Nephron progenitor cell (in vitro differentiated cells): ENCODE measurements around the gene LLCFC1.

Source experiments
- DNase-seq: peaks from one replicate; pipeline ENCODE4 v3.0.0; 2021
- H3K27ac Mint-ChIP-seq: 2 replicates; pipeline ENCODE4 v1.8.0; 2021; ENCODE audit warnings: mild to moderate bottlenecking, moderate library complexity, mixed read lengths
- H3K27me3 Mint-ChIP-seq: 2 replicates; pipeline ENCODE4 v1.8.0; 2021; ENCODE audit warnings: mild to moderate bottlenecking, low read depth, mixed read lengths; ENCODE audit not compliant: poor library complexity
- H3K36me3 Mint-ChIP-seq: 2 replicates; pipeline ENCODE4 v1.8.0; 2021; ENCODE audit warnings: low read depth, mixed read lengths
- H3K4me1 Mint-ChIP-seq: 2 replicates; pipeline ENCODE4 v1.8.0; 2021; ENCODE audit warnings: mixed read lengths
- H3K4me3 Mint-ChIP-seq: 2 replicates; pipeline ENCODE4 v1.8.0; 2021; ENCODE audit warnings: mild to moderate bottlenecking, moderate library complexity, mixed read lengths
- H3K9me3 Mint-ChIP-seq: 2 replicates; pipeline ENCODE4 v1.8.0; 2021; ENCODE audit warnings: mild to moderate bottlenecking, moderate library complexity, mixed read lengths
- TF ChIP-seq, protein P1 (sequence below): fragments of 200-600 bp; sonication (generic); IDR thresholded peaks from 2 replicates; pipeline ENCODE4 v1.5.0; 2021; ENCODE audit warnings: antibody characterized with exemption

The LLCFC1 gene

DNA sequence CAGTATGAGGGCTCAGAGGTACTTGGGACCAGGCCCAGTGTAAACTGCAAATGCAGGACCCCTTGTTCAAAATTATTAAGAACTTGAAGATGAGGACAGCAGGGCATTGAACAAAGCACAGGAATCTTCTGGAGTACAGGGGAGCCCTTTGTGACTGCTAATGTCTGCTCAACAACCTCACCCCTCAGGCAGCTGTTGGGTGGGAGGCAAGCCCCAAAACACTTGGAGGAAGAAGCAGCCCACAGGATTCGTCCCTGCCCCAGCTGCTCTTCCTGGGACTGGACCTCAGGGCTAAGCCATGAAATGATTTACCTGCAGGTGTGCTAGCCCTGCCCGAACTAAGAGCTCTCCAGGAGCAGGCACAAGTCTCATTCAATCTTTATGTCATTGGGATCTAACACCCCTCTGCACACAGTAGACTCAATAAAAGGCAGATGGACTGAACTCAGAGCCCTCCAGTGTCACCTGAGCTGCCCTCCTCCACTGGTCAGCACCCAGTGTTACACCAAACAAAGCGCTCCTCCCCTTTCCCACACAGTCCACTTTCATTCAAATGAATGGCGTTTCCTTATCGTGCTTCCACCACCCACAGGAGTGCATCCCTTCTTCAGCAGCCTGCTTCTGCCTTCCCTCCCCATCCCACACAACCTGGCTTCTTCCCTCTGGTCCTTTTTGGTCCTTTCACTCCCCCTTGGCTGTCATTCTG, 6.7 kb upstream of the LLCFC1 start:
- peaks cover 9% of the 10 kb centered on the region for H3K4me1 Mint-ChIP-seq
- DNase-seq, result no peak
- H3K4me3 Mint-ChIP-seq, result no peak overlapping the region
- TF ChIP-seq, protein P1, sequence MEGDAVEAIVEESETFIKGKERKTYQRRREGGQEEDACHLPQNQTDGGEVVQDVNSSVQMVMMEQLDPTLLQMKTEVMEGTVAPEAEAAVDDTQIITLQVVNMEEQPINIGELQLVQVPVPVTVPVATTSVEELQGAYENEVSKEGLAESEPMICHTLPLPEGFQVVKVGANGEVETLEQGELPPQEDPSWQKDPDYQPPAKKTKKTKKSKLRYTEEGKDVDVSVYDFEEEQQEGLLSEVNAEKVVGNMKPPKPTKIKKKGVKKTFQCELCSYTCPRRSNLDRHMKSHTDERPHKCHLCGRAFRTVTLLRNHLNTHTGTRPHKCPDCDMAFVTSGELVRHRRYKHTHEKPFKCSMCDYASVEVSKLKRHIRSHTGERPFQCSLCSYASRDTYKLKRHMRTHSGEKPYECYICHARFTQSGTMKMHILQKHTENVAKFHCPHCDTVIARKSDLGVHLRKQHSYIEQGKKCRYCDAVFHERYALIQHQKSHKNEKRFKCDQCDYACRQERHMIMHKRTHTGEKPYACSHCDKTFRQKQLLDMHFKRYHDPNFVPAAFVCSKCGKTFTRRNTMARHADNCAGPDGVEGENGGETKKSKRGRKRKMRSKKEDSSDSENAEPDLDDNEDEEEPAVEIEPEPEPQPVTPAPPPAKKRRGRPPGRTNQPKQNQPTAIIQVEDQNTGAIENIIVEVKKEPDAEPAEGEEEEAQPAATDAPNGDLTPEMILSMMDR, result no peak
- H3K27me3 Mint-ChIP-seq, result peaks cover 11% of the 10 kb centered on the region
- H3K9me3 Mint-ChIP-seq, result no peaks in the 10 kb centered on the region
- H3K27ac Mint-ChIP-seq, result no peak overlapping the region
- H3K36me3 Mint-ChIP-seq, result no peaks in the 10 kb centered on the region

DNA sequence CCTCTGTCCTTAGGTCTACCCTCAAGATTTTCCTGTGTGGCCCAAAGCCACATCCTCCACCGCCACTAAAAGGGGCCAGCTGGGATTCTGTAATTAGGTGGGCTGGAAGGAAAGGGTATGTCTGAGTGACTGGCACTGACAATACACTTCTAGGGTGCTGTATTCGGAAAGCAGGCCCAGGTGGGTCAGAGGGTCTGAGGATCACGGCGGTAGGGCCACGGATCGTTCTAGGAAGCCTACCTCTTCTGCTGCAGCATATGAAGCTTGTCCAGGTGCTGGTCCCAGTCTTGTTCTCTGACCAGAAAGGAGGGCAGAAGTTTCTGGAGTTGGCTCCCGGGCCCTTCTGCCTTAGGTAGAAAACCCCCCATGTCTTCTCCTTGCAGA, 6.2 kb upstream of the LLCFC1 start:
- Mint-ChIP-seq H3K36me3 (no peaks in the 10 kb centered on the region), H3K4me3 (no peak overlapping the region), H3K9me3 (no peaks in the 10 kb centered on the region), H3K27ac (no peak overlapping the region), H3K27me3 (peaks cover 8% of the 10 kb centered on the region), H3K4me1 (peaks cover 9% of the 10 kb centered on the region)
- no peak for DNase-seq
- TF ChIP-seq, protein P1, result no peak

DNA sequence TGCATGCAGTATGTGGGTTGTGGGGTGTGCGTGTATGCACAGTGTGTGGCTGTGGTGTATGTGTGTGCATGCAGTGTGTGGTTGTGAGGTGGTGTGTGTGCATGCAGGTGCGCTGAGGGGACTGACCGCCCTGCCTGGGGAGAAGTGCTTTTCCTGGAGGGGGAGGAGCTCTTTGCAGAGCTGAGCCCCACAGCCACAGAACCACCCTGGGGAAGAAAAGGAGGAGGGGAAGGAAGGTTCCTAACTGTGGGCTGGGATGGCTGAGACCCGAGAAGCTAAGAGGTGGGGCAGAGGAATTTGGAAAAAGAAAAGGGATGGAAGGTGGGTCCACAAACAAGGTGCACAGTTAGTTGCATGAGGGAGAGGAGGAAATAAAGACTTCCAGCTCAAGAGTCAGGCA, 5.7 kb upstream of the LLCFC1 start, which contains the start of gene TRPV5:
TRPV5 (minus strand) TSS at position 123 of the 400 bp plus-strand sequence. CDS start 287 bp downstream, outside the sequence.
- no peaks in the 10 kb centered on the region for H3K36me3 Mint-ChIP-seq
- DNase-seq, result no peak
- no peaks in the 10 kb centered on the region for H3K9me3 Mint-ChIP-seq
- no peak within 1 kb of the TSS for H3K27ac Mint-ChIP-seq
- no peak within 1 kb of the TSS for H3K4me3 Mint-ChIP-seq
- TF ChIP-seq, protein P1, result no peak
- H3K27me3 Mint-ChIP-seq, result peaks cover 6% of the 10 kb centered on the region
- H3K4me1 Mint-ChIP-seq, result peaks cover 9% of the 10 kb centered on the region

DNA sequence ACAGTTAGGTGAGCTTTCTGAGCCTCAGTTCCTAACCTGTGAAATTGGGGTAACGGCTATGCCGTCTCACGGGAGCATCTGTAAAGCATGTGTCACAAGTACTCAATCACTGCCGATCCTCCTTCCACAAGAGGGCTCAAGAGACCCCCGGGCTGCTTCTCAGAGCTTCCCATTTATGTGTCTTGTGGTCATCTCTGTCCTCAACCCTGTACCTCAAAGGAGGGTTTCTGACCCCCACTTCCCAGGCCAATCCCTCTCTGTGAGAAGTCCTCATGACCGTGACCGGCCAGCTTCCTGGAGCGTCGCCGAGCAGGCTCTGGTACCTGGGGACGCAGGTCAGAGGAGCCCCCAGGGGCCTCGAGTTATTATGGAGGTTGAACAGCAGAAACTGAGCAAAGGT, 5.2 kb upstream of the LLCFC1 start:
- no peaks in the 10 kb centered on the region for H3K9me3 Mint-ChIP-seq
- DNase-seq, result no peak
- H3K27ac Mint-ChIP-seq, result no peak overlapping the region
- H3K4me1 Mint-ChIP-seq, result peaks cover 9% of the 10 kb centered on the region
- no peaks in the 10 kb centered on the region for H3K36me3 Mint-ChIP-seq
- TF ChIP-seq, protein P1, result no peak
- H3K4me3 Mint-ChIP-seq, result no peak overlapping the region
- H3K27me3 Mint-ChIP-seq, result peaks cover 4% of the 10 kb centered on the region

DNA sequence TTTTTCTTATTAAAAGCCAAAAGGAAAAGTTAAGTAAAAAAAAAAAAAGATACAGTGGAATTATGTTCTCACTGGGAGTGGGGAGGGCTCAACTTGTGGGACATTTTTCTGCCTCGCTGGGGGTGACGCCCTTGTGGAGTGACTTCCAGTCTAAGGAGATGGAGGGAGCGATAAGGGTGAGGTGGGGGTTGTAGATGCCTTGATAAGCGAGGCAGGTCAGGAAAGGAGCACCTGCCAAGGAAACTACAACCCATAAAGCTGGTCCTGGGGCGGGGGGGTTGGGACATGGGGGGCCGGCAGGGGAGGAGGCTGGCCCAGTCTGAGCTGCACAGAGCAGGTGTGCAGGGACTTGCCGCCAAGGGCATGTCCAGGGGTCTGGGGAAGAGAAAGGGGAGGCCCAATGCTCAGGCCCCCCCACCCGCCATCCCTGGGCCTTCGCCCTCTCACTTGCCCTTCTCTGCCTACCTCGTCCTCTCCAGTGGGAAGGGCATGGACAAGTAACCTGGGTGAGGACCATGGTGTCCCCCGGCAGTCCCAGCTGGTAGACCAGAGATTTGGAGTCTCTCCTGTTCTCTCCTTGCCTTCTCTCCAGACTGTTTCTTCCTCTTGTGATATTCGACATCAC, 3.2 kb upstream of the LLCFC1 start:
- TF ChIP-seq, protein P1, result no peak
- no peak overlapping the region for H3K27ac Mint-ChIP-seq
- DNase-seq, result no peak
- H3K4me1 Mint-ChIP-seq, result peaks cover 9% of the 10 kb centered on the region
- no peaks in the 10 kb centered on the region for H3K9me3 Mint-ChIP-seq
- peaks cover 9% of the 10 kb centered on the region for H3K27me3 Mint-ChIP-seq
- H3K36me3 Mint-ChIP-seq, result no peaks in the 10 kb centered on the region
- H3K4me3 Mint-ChIP-seq, result no peak overlapping the region

DNA sequence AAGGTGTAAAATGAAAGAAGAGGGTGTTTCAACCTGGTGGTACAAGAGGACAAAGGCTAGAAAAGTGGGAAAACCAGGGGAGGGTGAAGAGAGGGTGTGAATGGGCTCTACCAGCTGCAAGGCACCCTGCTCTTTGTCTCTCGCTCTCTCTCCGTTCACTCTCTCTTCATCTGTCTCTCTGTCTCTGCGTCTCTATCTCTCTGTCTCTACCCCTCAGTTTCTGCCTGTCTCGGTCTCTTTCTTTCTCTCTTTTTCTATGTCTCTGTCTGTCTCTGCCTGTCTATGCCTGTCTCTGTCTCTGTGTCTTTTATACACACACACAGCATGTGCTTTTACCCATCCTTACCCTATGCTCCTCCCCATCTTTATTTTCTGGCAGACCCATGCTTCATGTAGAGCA, 673 bp upstream of the LLCFC1 start:
- H3K36me3 Mint-ChIP-seq, result no peaks in the 10 kb centered on the region
- no peak for DNase-seq
- H3K9me3 Mint-ChIP-seq, result no peaks in the 10 kb centered on the region
- peaks cover 17% of the 10 kb centered on the region for H3K27me3 Mint-ChIP-seq
- H3K27ac Mint-ChIP-seq, result no peak overlapping the region
- peaks cover 1% of the 10 kb centered on the region for H3K4me1 Mint-ChIP-seq
- H3K4me3 Mint-ChIP-seq, result no peak overlapping the region
- TF ChIP-seq, protein P1, result no peak
